GM13977 (cell line): Measurements from ENCODE around the gene DFFA.

Source experiments
- DNase-seq: peaks from one replicate; pipeline ENCODE4 v3.0.0; 2012; ENCODE audit warnings: low spot score
- in situ Hi-C: fragments of 300-500 bp; cut with MboI; formaldehyde crosslinking; loops from one replicate; pipeline ENCODE4 v1.12.0; 2022; ENCODE audit warnings: low sequenced_read_pairs, low pct_unique_long_range_greater_than_20kb, mixed read lengths, inconsistent platforms; ENCODE audit not compliant: unreplicated experiment
- TF ChIP-seq, protein P1 (sequence below): IDR thresholded peaks from 2 replicates; pipeline ENCODE4 v1.5.1; 2012; ENCODE audit warnings: mild to moderate bottlenecking, control low read depth; ENCODE audit not compliant: insufficient read depth; ENCODE audit errors: extremely low read depth, missing control alignments

DFFA gene

DNA sequence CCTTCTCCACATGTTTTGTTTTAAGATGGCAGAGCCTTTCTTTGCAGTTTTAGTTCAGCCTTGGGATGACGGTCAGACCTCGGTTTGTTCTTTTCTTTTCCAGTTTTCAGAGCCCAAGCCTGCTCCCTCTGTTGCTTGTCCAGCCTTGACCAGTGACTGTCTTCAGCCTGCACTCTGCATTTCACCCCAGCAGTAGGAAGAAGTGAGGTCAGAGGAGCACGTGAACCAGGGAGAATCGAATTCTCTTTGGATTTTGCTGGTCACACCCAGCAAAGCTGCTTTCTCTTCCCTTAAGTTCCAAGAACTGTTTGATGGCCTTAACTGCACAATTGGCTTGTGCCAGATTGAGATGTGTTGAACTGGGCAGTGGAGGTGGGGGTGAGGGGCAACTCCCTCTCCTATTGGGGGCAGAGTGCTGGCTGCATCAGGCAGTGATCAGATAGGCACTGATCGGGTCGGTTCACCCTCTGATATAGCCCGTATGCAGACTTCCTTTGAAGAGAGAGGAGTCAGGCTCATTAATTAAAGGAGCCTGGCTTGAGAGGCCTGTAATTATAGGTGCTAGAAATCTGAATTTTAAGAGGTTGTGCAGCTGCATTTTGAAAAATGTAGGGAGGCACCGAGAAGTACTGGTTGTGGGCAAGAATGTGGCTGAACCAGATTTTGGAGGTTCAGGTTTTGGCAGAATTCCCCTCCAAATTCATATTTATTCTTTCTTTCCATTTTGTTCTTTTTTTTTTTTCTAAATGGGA is 44.8 kb upstream of the DFFA start:
- in situ Hi-C loops = loop anchor here (25.0 kb wide), 1 partner anchor 420 kb away; no protein-coding TSS in a partner anchor
- no peak for DNase-seq
- TF ChIP-seq, protein P1, sequence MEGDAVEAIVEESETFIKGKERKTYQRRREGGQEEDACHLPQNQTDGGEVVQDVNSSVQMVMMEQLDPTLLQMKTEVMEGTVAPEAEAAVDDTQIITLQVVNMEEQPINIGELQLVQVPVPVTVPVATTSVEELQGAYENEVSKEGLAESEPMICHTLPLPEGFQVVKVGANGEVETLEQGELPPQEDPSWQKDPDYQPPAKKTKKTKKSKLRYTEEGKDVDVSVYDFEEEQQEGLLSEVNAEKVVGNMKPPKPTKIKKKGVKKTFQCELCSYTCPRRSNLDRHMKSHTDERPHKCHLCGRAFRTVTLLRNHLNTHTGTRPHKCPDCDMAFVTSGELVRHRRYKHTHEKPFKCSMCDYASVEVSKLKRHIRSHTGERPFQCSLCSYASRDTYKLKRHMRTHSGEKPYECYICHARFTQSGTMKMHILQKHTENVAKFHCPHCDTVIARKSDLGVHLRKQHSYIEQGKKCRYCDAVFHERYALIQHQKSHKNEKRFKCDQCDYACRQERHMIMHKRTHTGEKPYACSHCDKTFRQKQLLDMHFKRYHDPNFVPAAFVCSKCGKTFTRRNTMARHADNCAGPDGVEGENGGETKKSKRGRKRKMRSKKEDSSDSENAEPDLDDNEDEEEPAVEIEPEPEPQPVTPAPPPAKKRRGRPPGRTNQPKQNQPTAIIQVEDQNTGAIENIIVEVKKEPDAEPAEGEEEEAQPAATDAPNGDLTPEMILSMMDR = no peak

DNA sequence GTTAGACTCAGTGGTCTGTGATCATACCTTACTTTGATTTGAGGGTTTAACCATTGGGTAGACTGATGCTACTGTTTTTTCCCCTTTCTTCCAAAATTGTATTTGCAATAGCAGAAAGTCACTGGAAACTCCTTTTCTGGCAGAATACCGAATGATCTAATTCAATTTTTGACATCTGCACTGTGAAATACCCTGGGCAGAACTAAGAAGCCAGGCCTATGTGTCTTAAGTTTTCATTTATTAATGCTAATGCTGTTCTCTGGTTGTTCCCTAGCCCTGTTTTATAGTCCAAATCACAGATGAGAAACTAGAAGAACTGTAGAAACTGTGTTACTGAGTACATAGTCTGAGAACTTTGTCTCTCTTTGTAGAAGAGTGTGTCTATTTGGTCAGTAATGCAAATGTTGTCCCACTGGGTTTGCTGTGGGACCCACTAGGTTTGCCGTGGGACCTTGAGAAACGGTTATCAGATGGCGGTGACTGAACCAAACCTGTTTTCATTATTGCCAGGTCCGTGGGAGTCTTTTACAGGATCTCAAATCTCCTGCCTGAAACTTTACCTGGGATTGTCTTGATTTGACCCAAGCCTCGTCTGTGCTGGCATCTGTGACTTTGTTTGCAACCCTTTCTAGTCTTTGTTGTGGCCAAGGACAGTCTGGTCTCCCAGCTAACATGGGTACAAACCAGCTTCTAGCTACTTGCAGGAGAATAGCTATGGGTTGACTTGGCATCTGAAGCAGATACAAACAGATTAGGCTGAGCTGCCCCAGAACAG is 43.8 kb upstream of the DFFA start:
- no peak for DNase-seq
- TF ChIP-seq, protein P1 = no peak
- in situ Hi-C loops = loop anchor here (25.0 kb wide), 1 partner anchor 421 kb away; no protein-coding TSS in a partner anchor

- TF ChIP-seq, protein P1 = no peak
- in situ Hi-C loops = loop anchor here (25.0 kb wide), 1 partner anchor 422 kb away; no protein-coding TSS in a partner anchor
Measured at GRCh38 chr1:10515301-10515975, 43.1 kb upstream of the DFFA start.

GRCh38 chr1:10514490-10515235 is 42.3 kb upstream of the DFFA start:
- in situ Hi-C loops = loop anchor here (25.0 kb wide), 1 partner anchor 423 kb away; no protein-coding TSS in a partner anchor
- DNase-seq = no peak
- TF ChIP-seq, protein P1 = peak; percentile 26

More at GRCh38 chr1:10515301-10515975, 43.1 kb upstream of the DFFA start:
- DNase-seq = no peak

DNA sequence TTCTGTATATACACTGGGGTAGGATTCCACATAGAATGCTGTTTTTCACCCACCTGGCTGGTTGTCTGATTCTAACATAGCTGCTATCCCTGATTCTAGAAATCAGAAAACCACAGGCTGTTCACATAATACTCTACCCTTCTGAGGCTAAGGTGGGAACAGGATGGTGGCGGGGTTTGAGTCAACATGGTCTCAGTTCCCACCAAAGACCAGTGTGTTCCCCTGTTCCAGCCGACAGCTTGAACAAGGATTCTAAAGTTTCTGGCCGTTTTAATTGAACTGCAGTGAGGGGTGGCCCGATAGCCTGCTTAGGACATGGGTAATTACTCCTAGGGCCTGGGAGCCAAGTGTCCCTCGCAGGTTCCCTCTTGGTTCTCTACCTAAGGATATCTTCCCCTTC is 40.9 kb upstream of the DFFA start:
- DNase-seq = no peak
- TF ChIP-seq, protein P1 = no peak
- in situ Hi-C loops = loop anchor here (25.0 kb wide), 1 partner anchor 424 kb away; no protein-coding TSS in a partner anchor

- in situ Hi-C loops = loop anchor here (25.0 kb wide), 1 partner anchor 426 kb away; no protein-coding TSS in a partner anchor
- DNase-seq = no peak
- TF ChIP-seq, protein P1 = no peak
Measured at GRCh38 chr1:10511494-10511885, 39.2 kb upstream of the DFFA start.
